ENCODE data around the gene IMPDH1.

The IMPDH1 gene

GRCh38 chr7:128350708-128351295, 59.0 kb downstream of the IMPDH1 start:
- Histone ChIP-seq H3K27ac (no peak overlapping the region), H3K4me3 (no peak overlapping the region)

- H3K4me3 ChIP-seq: no peak overlapping the region
- H3K27ac ChIP-seq: no peak overlapping the region
Observed at GRCh38 chr7:128349466-128349825, 60.3 kb downstream of the IMPDH1 start.

- H3K4me3 ChIP-seq: no peak overlapping the region
- H3K27ac ChIP-seq: no peak overlapping the region
Observed at GRCh38 chr7:128347647-128348097, 62.1 kb downstream of the IMPDH1 start.

GRCh38 chr7:128344431-128344774, 65.4 kb downstream of the IMPDH1 start:
- H3K4me3 ChIP-seq: no peak overlapping the region

GRCh38 chr7:128343554-128344430, 66.0 kb downstream of the IMPDH1 start, which contains the start of gene RBM28:
TSS of gene RBM28 (minus strand) at chr7:128343908. CDS start at chr7:128343793, 115 bp downstream.
- Histone ChIP-seq H3K4me3 (peak within 1 kb of the TSS; percentile 48 to 91 (median 68)), H3K27ac (peak within 1 kb of the TSS; percentile 46 to 93 (median 85))

More at GRCh38 chr7:128344431-128344774, 65.4 kb downstream of the IMPDH1 start:
- H3K27ac ChIP-seq: no peak overlapping the region
